ENCODE results near the gene MELTF. TPM values are rescaled to one million over a fixed set of nuclear protein-coding genes. Genes with fewer than 3 reads are reported as not detected.

MELTF gene
- total RNA-seq, 1 donor from 2014 or later, result 5.0 TPM

DNA sequence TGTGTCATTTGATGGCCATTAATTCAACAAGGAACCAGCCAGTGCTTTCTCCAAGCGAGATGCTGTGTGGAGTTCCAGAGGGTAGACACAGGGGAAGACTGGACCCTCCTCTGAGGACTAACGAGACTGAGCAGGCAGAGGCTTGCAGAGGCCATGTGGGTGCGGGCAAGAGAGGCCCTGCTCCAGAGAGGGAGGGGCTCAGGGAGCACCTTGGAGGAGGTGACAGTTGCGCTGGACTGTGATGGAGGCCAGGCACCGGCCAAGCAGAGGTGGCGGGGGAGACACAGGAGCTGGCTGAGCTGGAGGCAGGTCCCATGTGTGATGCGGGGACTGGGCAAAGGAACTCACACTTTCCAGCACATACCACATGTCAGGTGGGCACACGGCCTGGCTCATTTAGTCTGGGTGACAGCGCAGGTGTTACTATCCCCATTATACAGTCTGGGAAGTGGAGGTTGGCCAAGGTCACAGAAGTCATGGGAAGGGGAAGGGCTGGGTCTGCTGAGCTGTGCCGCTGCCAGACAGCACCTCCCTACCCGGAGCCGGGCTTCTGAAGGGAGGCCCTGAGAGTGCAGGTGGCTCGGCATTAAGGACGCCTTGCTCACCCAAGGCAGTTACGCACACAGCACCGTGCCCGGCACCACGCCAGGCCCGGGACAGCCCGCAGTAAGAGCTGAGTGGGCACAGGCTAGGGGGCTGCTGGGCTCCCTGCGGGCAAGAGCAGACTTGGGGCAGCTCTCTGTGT is 3.7 kb downstream of the MELTF start:
- Mint-ChIP-seq H3K27me3 (peaks cover 69% of the 10 kb centered on the region), H3K36me3 (ENCODE audit: insufficient read depth) (peaks cover 3% of the 10 kb centered on the region), H3K4me3 (ENCODE audit: low read depth) (no peak overlapping the region), H3K27ac (no peak overlapping the region), H3K4me1 (ENCODE audit: low read depth) (peaks cover 4% of the 10 kb centered on the region), H3K9me3 (ENCODE audit: low read depth) (no peaks in the 10 kb centered on the region)
- DNase-seq (ENCODE audit: low spot score, unreplicated experiment), result no peak
- TF ChIP-seq, protein P1, sequence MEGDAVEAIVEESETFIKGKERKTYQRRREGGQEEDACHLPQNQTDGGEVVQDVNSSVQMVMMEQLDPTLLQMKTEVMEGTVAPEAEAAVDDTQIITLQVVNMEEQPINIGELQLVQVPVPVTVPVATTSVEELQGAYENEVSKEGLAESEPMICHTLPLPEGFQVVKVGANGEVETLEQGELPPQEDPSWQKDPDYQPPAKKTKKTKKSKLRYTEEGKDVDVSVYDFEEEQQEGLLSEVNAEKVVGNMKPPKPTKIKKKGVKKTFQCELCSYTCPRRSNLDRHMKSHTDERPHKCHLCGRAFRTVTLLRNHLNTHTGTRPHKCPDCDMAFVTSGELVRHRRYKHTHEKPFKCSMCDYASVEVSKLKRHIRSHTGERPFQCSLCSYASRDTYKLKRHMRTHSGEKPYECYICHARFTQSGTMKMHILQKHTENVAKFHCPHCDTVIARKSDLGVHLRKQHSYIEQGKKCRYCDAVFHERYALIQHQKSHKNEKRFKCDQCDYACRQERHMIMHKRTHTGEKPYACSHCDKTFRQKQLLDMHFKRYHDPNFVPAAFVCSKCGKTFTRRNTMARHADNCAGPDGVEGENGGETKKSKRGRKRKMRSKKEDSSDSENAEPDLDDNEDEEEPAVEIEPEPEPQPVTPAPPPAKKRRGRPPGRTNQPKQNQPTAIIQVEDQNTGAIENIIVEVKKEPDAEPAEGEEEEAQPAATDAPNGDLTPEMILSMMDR (IDR thresholded peaks at IDR 0.05; ENCODE audit: unreplicated experiment), result no peak

DNA sequence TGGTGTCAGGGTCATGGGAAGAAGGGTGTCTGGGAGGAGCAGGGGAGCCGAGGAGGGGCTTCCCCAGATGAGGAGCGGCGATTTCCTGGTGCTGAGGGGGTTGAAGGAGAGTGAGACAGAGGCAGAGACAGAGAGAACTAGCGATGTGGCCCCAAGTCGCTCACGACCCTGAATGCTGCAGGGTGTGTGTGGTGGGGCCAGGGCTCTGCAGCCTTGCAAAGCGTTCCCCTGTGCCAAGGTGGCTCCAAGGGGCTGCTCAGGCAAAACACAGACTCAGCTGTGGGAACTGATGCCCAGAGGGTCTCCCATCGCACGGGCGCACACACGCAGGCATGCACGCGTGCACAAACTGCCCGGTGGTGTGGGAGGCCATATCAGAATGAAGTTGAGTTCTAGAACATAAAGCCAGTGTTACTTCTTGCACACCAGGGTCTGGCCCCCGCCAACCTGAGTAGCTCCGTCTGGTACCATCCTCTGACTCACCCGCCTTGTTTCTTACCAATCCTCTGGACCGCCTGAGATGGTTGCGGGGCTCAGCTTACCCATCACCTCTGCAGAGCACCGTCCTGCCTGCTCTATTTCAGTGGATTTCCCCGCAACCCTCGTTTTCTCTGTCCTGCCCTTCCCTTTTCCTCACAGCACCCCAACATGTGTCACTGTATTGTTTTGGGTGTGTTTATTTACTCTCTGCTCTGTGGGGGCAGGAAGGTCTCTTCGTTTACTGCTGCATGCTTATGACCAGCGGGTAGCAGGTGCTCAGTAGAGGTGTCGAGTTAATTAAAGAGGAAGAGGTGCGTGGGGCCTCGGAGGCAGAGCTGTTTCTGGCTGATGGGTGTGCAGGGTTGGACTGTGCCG is 4.5 kb downstream of the MELTF start:
- peaks cover 65% of the 10 kb centered on the region for H3K27me3 Mint-ChIP-seq
- no peak for DNase-seq (ENCODE audit: low spot score, unreplicated experiment)
- TF ChIP-seq, protein P1 (IDR thresholded peaks at IDR 0.05; ENCODE audit: unreplicated experiment), result no peak
- no peak overlapping the region for H3K27ac Mint-ChIP-seq
- H3K4me1 Mint-ChIP-seq (ENCODE audit: low read depth), result peaks cover 4% of the 10 kb centered on the region
- H3K4me3 Mint-ChIP-seq (ENCODE audit: low read depth), result peak overlapping the region; percentile 37
- H3K36me3 Mint-ChIP-seq (ENCODE audit: insufficient read depth), result peaks cover 3% of the 10 kb centered on the region
- H3K9me3 Mint-ChIP-seq (ENCODE audit: low read depth), result no peaks in the 10 kb centered on the region

DNA sequence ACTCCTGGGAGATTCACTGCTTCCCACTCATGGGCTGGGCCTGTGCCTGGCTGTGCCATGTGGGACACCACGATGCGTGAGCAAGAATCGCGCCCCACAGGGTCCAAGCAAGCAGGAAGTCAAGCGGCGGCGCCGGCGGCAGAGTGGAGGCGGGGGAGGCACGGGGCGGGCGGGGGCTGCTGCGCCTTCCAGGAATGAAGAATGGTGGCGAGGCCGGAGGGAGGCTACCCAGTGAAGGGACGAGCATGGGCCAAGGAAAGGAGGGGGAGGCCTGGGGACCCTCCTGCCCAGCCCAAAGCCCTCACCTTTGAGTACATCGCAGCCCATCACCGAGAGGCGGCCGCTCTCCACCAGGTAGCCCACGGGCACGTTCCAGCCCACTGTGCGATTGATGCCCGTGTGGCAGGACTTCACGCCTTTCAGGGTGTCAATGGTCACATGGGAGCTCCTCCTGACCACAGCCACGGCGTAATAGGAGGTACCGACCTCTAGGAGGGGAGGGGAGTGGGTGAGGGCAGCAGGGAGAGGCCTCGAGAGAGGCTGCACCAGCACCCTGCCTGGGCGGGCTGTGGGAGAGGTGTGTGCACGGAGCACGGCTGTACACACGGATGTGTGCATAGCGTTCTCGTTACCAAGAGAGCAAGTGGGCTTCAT is 5.5 kb downstream of the MELTF start:
- Mint-ChIP-seq H3K4me1 (ENCODE audit: low read depth) (peaks cover 7% of the 10 kb centered on the region), H3K27me3 (peaks cover 69% of the 10 kb centered on the region), H3K9me3 (ENCODE audit: low read depth) (no peaks in the 10 kb centered on the region), H3K27ac (no peak overlapping the region), H3K36me3 (ENCODE audit: insufficient read depth) (peaks cover 3% of the 10 kb centered on the region), H3K4me3 (ENCODE audit: low read depth) (no peak overlapping the region)
- TF ChIP-seq, protein P1 (IDR thresholded peaks at IDR 0.05; ENCODE audit: unreplicated experiment), result no peak
- DNase-seq (ENCODE audit: low spot score, unreplicated experiment), result no peak

DNA sequence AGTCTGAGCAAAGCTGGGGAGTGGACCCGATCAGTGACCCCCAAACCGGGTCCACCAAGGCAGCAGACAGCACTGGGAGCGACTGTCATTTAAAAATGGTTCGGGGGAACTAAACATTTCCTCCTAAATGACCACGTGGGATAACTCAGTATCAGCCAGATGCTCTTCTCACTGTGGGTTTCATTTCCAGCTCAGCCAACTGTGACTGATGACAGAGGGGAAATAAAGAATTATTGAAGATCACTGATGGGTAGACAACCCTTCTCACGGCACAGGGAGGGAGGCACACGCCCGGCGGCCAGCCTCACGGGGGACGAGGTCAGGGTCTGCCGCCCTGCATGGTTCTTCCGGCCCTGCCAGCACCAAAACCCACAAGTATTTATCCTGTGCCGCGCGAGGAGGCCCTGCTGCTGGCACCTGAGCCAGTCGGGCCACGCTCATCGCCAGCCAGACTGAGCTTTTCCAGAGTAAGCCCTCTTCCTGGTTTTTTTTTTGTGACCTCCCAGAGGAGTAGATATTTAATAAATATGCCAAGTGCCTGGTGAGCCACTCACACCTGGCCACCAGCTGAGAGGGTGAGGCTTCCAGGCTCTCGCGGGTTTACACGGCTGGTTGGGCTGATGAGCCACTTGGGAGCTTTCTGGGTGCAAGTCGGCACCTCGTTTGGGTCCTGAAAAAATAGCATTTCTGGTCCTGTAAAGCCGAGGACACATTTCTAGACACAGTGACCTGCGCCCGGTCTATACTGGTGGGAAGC is 6.2 kb downstream of the MELTF start:
- Mint-ChIP-seq H3K27me3 (peaks cover 72% of the 10 kb centered on the region), H3K27ac (no peak overlapping the region), H3K36me3 (ENCODE audit: insufficient read depth) (peaks cover 3% of the 10 kb centered on the region), H3K4me3 (ENCODE audit: low read depth) (no peak overlapping the region), H3K4me1 (ENCODE audit: low read depth) (peaks cover 11% of the 10 kb centered on the region), H3K9me3 (ENCODE audit: low read depth) (no peaks in the 10 kb centered on the region)
- TF ChIP-seq, protein P1 (IDR thresholded peaks at IDR 0.05; ENCODE audit: unreplicated experiment), result no peak
- no peak for DNase-seq (ENCODE audit: low spot score, unreplicated experiment)
